ENCODE results near the gene RNF214. TPM values are rescaled to one million over a fixed set of nuclear protein-coding genes. Genes with fewer than 3 reads are reported as not detected.

Gene RNF214
- total RNA-seq, 2 experiments from 2014 or later: 12.9 to 15.8 TPM

- Histone ChIP-seq H3K9me3 (ENCODE audit: control insufficient read depth in 1 of 2, insufficient read depth in 1 of 2, low read length in 2 of 2) (no peaks in the 10 kb centered on the region), H3K4me1 (ENCODE audit: insufficient read depth, low read length) (peaks cover 6% of the 10 kb centered on the region), H3K27ac (ENCODE audit: low read depth in 1 of 2, low read length in 2 of 2) (no peak overlapping the region), H3K36me3 (ENCODE audit: insufficient read depth, low read length) (peaks cover 14% of the 10 kb centered on the region), H3K27me3 (ENCODE audit: control insufficient read depth in 1 of 2, insufficient read depth in 2 of 2, low read length in 2 of 2) (no peaks in the 10 kb centered on the region), H3K4me3 (ENCODE audit: low read length) (no peak overlapping the region)
- no peaks in the 10 kb centered on the region for H3K9me3 Mint-ChIP-seq
- POLR2A ChIA-PET: no interaction called here
- CTCF ChIA-PET: no interaction called here
- intact Hi-C loops (cut with DNase I, micrococcal nuclease): no loop called here
- TF ChIP-seq, protein P1, sequence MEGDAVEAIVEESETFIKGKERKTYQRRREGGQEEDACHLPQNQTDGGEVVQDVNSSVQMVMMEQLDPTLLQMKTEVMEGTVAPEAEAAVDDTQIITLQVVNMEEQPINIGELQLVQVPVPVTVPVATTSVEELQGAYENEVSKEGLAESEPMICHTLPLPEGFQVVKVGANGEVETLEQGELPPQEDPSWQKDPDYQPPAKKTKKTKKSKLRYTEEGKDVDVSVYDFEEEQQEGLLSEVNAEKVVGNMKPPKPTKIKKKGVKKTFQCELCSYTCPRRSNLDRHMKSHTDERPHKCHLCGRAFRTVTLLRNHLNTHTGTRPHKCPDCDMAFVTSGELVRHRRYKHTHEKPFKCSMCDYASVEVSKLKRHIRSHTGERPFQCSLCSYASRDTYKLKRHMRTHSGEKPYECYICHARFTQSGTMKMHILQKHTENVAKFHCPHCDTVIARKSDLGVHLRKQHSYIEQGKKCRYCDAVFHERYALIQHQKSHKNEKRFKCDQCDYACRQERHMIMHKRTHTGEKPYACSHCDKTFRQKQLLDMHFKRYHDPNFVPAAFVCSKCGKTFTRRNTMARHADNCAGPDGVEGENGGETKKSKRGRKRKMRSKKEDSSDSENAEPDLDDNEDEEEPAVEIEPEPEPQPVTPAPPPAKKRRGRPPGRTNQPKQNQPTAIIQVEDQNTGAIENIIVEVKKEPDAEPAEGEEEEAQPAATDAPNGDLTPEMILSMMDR (IDR thresholded peaks at IDR 0.05): no peak
- peaks cover 48% of the 10 kb centered on the region for H3K36me3 Mint-ChIP-seq (ENCODE audit: low read depth)
- no peak for DNase-seq
- H3K4me3 Mint-ChIP-seq: no peak overlapping the region
- no peak for ATAC-seq (ENCODE audit: poor library complexity)
- no peaks in the 10 kb centered on the region for H3K27me3 Mint-ChIP-seq
- peaks cover 22% of the 10 kb centered on the region for H3K4me1 Mint-ChIP-seq (ENCODE audit: low read depth)
- H3K27ac Mint-ChIP-seq: no peak overlapping the region
Measured at GRCh38 chr11:117333917-117334316, 101.4 kb downstream of the RNF214 start.

DNA sequence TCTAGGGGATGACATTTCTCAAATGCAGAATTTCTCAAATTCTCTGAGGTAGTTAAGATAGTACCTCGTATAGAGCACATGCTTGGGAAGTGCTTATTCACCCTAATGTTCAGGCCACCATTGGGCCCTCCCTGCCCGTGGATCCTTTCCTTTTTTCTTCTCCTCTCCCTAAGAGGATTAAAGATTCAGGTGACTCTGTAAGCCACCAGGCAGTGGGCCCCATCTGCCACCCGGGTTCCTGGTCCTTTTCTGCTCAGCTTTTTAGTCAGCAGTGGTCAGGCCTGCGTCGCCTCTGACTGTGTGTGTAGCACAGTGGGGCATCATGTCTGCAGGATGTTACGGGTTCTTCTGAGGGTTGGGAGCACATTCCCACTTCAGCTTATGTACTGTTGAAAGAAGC lies 102.4 kb downstream of the RNF214 start:
- Histone ChIP-seq H3K27me3 (ENCODE audit: control insufficient read depth in 1 of 2, insufficient read depth in 2 of 2, low read length in 2 of 2) (no peaks in the 10 kb centered on the region), H3K4me3 (ENCODE audit: low read length) (no peak overlapping the region), H3K4me1 (ENCODE audit: insufficient read depth, low read length) (no peaks in the 10 kb centered on the region), H3K36me3 (ENCODE audit: insufficient read depth, low read length) (peaks cover 22% of the 10 kb centered on the region), H3K9me3 (ENCODE audit: control insufficient read depth in 1 of 2, insufficient read depth in 1 of 2, low read length in 2 of 2) (no peaks in the 10 kb centered on the region), H3K27ac (ENCODE audit: low read depth in 1 of 2, low read length in 2 of 2) (no peak overlapping the region)
- no peak overlapping the region for H3K4me3 Mint-ChIP-seq
- no peak for ATAC-seq (ENCODE audit: poor library complexity)
- peaks cover 22% of the 10 kb centered on the region for H3K4me1 Mint-ChIP-seq (ENCODE audit: low read depth)
- no peak for DNase-seq
- TF ChIP-seq, protein P1 (IDR thresholded peaks at IDR 0.05): no peak
- intact Hi-C loops (cut with DNase I, micrococcal nuclease): no loop called here
- ChIA-PET POLR2A (no interaction called here), CTCF (no interaction called here)
- no peaks in the 10 kb centered on the region for H3K9me3 Mint-ChIP-seq
- no peak overlapping the region for H3K27ac Mint-ChIP-seq
- H3K27me3 Mint-ChIP-seq: no peaks in the 10 kb centered on the region
- peaks cover 52% of the 10 kb centered on the region for H3K36me3 Mint-ChIP-seq (ENCODE audit: low read depth)

DNA sequence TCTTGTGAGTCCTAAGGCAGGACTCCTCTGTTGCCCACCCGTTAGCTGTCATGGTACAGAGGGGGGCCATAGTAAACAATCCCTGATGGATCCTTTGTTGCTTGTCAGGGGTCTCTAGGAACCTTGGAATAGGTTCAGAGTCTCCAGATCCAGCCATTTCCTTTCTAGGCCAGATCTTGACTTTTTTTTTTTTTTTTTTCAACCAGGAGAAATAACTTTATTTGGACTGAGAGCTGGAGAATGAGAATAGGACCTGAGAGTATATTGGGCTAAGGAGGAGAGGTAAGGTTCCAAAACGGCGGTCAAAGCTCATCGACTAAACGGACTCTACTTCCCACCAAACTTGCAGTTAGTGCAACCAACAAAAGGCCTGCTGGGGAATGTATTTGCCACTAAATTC lies 102.9 kb downstream of the RNF214 start:
- no peaks in the 10 kb centered on the region for H3K4me1 ChIP-seq (ENCODE audit: insufficient read depth, low read length)
- DNase-seq: no peak
- intact Hi-C loops (cut with DNase I, micrococcal nuclease): no loop called here
- ATAC-seq (ENCODE audit: poor library complexity): no peak
- Mint-ChIP-seq H3K9me3 (no peaks in the 10 kb centered on the region), H3K27ac (no peak overlapping the region), H3K4me3 (no peak overlapping the region), H3K36me3 (ENCODE audit: low read depth) (peaks cover 57% of the 10 kb centered on the region), H3K4me1 (ENCODE audit: low read depth) (peaks cover 22% of the 10 kb centered on the region), H3K27me3 (no peaks in the 10 kb centered on the region)
- TF ChIP-seq, protein P1 (IDR thresholded peaks at IDR 0.05): no peak
- no peaks in the 10 kb centered on the region for H3K9me3 ChIP-seq (ENCODE audit: control insufficient read depth in 1 of 2, insufficient read depth in 1 of 2, low read length in 2 of 2)
- ChIA-PET CTCF (no interaction called here), POLR2A (interaction anchor here (0.7 to 1.3 kb wide), 2 partner anchors 8 to 56 kb away, joined by 5 to 6 read pairs; partner anchors contain the start of gene CEP164)
- H3K27ac ChIP-seq (ENCODE audit: low read depth in 1 of 2, low read length in 2 of 2): no peak overlapping the region
- no peaks in the 10 kb centered on the region for H3K27me3 ChIP-seq (ENCODE audit: control insufficient read depth in 1 of 2, insufficient read depth in 2 of 2, low read length in 2 of 2)
- peaks cover 25% of the 10 kb centered on the region for H3K36me3 ChIP-seq (ENCODE audit: insufficient read depth, low read length)
- no peak overlapping the region for H3K4me3 ChIP-seq (ENCODE audit: low read length)

Other genes starting within 250 kb of the RNF214 start
- gene SIK3, start 134.2 kb upstream of the RNF214 start, total RNA-seq: 10 to 100 TPM; 81.4 to 86.1 TPM
- 10 to 100 TPM; 44.3 to 45.6 TPM for gene PAFAH1B2, start 88.4 kb upstream of the RNF214 start, total RNA-seq
- gene SIDT2, start 53.9 kb upstream of the RNF214 start, total RNA-seq: 100 to 1,000 TPM; 197 to 200 TPM
- 1 to 10 TPM; 8.4 to 9.5 TPM for gene TAGLN, start 33.3 kb upstream of the RNF214 start, total RNA-seq
- gene PCSK7, start 598 bp upstream of the RNF214 start, total RNA-seq: 100 to 1,000 TPM; 229 to 247 TPM
- gene BACE1-AS, start 58.7 kb downstream of the RNF214 start, total RNA-seq: 1 to 10 TPM in 1 of 2 experiments, under 1 TPM in 1; 0.99 to 1.2 TPM
- gene BACE1, start 83.6 kb downstream of the RNF214 start, total RNA-seq: under 1 TPM; 0.38 to 0.59 TPM
- gene CEP164, start 95.2 kb downstream of the RNF214 start, total RNA-seq: 10 to 100 TPM; 33.0 to 36.7 TPM

Measured in CD4-positive, alpha-beta T cell (primary cell).